Nephron (organoid): Measurements from ENCODE around the gene MIA2.
"Not testable (repeated sequence)": the region's sequence is repeated elsewhere in the genome, so short reads cannot be mapped to it uniquely, and the experiment has no call there.

Experiments
- H3K27ac Mint-ChIP-seq, 3 experiments: 2 replicates each; pipeline ENCODE4 v1.8.0; 2020; ENCODE audit warnings: mixed read lengths in 3 of 3, mild to moderate bottlenecking in 2 of 3, moderate library complexity in 1 of 3
- H3K27me3 Mint-ChIP-seq: 2 replicates; pipeline ENCODE4 v1.8.0; 2021; ENCODE audit warnings: low read depth, mild to moderate bottlenecking, moderate library complexity, mixed read lengths
- H3K36me3 Mint-ChIP-seq: 2 replicates; pipeline ENCODE4 v1.8.0; 2020; ENCODE audit warnings: low read depth, mixed read lengths
- H3K4me1 Mint-ChIP-seq: 2 replicates; pipeline ENCODE4 v1.8.0; 2020; ENCODE audit warnings: mixed read lengths
- H3K4me3 Mint-ChIP-seq, 3 experiments: 2 replicates each; pipeline ENCODE4 v1.8.0; 2020; ENCODE audit warnings: mild to moderate bottlenecking in 3 of 3, mixed read lengths in 3 of 3, moderate library complexity in 2 of 3
- H3K9me3 Mint-ChIP-seq: 2 replicates; pipeline ENCODE4 v1.8.0; 2020; ENCODE audit warnings: mixed read lengths
- TF ChIP-seq, protein P1 (sequence below), 3 experiments: fragments of 200-600 bp; sonication (generic); IDR thresholded peaks; one replicate each; pipeline ENCODE4 v1.5.0; 2021; ENCODE audit warnings: antibody characterized with exemption in 3 of 3; ENCODE audit not compliant: unreplicated experiment in 3 of 3

The MIA2 gene

DNA sequence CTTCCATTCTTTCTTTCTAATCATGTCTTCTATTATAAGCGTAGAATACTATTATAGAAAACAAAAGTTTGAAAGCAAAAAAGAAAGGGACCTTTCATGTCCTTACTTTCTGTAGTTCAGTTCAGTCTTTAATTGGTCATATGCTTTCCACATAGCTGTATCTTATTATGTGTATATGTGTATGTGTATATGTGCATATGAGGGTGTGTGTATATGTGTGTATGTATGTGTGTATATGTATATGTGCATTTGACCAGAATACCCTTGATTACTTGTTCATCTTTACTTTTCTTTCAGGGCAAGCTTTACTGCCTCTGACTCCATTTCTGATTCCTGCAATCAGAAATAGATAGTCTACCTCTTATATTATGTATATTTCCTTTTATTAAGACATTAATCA lies 109.9 kb downstream of the MIA2 start:
- Mint-ChIP-seq H3K4me1 (no peaks in the 10 kb centered on the region), H3K27me3 (no peaks in the 10 kb centered on the region), H3K27ac (no peak overlapping the region), H3K4me3 (no peak overlapping the region), H3K36me3 (peaks cover 40% of the 10 kb centered on the region), H3K9me3 (no peaks in the 10 kb centered on the region)
- TF ChIP-seq, protein P1, sequence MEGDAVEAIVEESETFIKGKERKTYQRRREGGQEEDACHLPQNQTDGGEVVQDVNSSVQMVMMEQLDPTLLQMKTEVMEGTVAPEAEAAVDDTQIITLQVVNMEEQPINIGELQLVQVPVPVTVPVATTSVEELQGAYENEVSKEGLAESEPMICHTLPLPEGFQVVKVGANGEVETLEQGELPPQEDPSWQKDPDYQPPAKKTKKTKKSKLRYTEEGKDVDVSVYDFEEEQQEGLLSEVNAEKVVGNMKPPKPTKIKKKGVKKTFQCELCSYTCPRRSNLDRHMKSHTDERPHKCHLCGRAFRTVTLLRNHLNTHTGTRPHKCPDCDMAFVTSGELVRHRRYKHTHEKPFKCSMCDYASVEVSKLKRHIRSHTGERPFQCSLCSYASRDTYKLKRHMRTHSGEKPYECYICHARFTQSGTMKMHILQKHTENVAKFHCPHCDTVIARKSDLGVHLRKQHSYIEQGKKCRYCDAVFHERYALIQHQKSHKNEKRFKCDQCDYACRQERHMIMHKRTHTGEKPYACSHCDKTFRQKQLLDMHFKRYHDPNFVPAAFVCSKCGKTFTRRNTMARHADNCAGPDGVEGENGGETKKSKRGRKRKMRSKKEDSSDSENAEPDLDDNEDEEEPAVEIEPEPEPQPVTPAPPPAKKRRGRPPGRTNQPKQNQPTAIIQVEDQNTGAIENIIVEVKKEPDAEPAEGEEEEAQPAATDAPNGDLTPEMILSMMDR (IDR thresholded peaks at IDR 0.05; ENCODE audit: unreplicated experiment in 3 of 3), result no peak

DNA sequence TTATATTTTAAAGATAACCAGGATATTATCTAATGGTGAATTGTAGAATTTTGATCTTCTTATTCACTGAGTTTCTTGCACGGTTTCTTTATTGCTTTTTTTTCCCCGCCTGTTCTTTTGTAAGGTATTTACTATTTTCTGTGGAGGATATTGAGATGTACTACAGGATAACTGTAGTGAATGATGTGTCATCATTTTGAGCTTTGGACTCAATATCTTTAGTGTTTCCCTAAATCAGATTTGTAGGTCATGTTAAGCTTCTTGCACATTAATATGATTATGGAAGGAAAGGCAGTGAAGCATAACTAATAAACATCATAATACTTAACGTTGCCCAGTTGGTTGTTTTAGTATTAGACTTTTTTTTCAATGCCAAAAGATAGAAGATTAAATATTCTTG lies 117.2 kb downstream of the MIA2 start:
- Mint-ChIP-seq H3K27ac (no peak overlapping the region), H3K36me3 (peaks cover 68% of the 10 kb centered on the region), H3K9me3 (peaks cover 15% of the 10 kb centered on the region), H3K4me3 (no peak overlapping the region), H3K4me1 (no peaks in the 10 kb centered on the region), H3K27me3 (no peaks in the 10 kb centered on the region)
- TF ChIP-seq, protein P1 (IDR thresholded peaks at IDR 0.05; ENCODE audit: unreplicated experiment in 3 of 3), result no peak

- Mint-ChIP-seq H3K36me3 (peaks cover 72% of the 10 kb centered on the region), H3K4me1 (no peaks in the 10 kb centered on the region), H3K27ac (no peak overlapping the region), H3K9me3 (peaks cover 22% of the 10 kb centered on the region), H3K4me3 (no peak overlapping the region), H3K27me3 (no peaks in the 10 kb centered on the region)
- TF ChIP-seq, protein P1 (IDR thresholded peaks at IDR 0.05; ENCODE audit: unreplicated experiment in 3 of 3), result no peak
Measured at GRCh38 chr14:39351708-39352107, 118.0 kb downstream of the MIA2 start.

- not testable (repeated sequence) for H3K4me3 Mint-ChIP-seq, H3K4me1 Mint-ChIP-seq, H3K27ac Mint-ChIP-seq, H3K27me3 Mint-ChIP-seq
- Mint-ChIP-seq H3K9me3 (peaks cover 63% of the 10 kb centered on the region), H3K36me3 (peaks cover 94% of the 10 kb centered on the region)
Measured at GRCh38 chr14:39359069-39359468, 125.4 kb downstream of the MIA2 start.

DNA sequence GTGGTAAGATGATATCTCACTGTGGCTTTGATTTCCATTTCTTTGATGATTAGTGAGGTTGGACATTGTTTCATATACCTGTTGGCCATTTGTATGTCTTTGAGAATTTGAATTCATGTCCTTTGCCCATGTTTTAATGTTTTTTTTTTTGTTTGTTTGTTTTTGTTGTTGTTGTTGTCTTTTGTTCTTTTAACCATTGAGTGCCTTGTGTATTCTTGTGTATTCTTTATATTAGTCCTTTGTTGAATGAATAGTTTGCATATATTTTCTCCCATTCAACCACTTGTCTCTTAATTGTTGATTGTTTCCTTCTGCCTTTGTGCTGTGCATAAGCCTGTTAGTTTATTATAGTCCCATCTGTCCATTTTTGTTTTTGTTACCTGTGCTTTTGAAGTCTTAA lies 126.6 kb downstream of the MIA2 start:
- Mint-ChIP-seq H3K4me1 (no peaks in the 10 kb centered on the region), H3K36me3 (peaks cover 95% of the 10 kb centered on the region), H3K27me3 (no peaks in the 10 kb centered on the region), H3K27ac (no peak overlapping the region), H3K4me3 (no peak overlapping the region), H3K9me3 (peaks cover 69% of the 10 kb centered on the region)
- TF ChIP-seq, protein P1 (IDR thresholded peaks at IDR 0.05; ENCODE audit: unreplicated experiment in 3 of 3), result no peak

DNA sequence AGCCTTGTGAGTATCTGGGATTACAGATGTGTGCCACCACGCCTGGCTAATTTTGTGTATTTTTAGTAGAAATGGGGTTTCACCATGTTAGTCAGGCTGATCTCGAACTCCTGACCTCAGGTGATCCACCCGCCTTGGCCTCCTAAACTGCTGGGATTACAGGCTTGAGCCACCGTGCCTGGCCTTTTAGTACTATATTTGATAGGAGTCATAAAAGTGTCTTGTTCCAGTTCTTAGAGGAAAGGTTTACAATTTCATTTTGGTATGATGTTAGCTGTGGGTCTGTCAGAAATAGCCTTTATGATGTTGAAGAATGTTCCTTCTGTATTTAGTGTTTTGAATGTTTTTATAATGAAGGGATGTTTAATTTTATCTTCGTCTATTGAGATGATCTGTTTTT lies 127.8 kb downstream of the MIA2 start:
- H3K4me3 Mint-ChIP-seq, H3K4me1 Mint-ChIP-seq, H3K27ac Mint-ChIP-seq, H3K27me3 Mint-ChIP-seq: not testable (repeated sequence)
- Mint-ChIP-seq H3K36me3 (peaks cover 92% of the 10 kb centered on the region), H3K9me3 (peaks cover 71% of the 10 kb centered on the region)

- H3K4me1 Mint-ChIP-seq, result no peaks in the 10 kb centered on the region
- TF ChIP-seq, protein P1 (IDR thresholded peaks at IDR 0.05; ENCODE audit: unreplicated experiment in 3 of 3), result no peak
- peaks cover 51% of the 10 kb centered on the region for H3K9me3 Mint-ChIP-seq
- no peak overlapping the region for H3K4me3 Mint-ChIP-seq
- H3K27me3 Mint-ChIP-seq, result no peaks in the 10 kb centered on the region
- no peak overlapping the region for H3K27ac Mint-ChIP-seq
- H3K36me3 Mint-ChIP-seq, result peaks cover 63% of the 10 kb centered on the region
Measured at GRCh38 chr14:39364509-39364908, 130.8 kb downstream of the MIA2 start.
